Measurements from ENCODE around the gene NPR1.
"Not testable (repeated sequence)": the region's sequence is repeated elsewhere in the genome, so short reads cannot be mapped to it uniquely, and the experiment has no call there.

Gene NPR1

DNA sequence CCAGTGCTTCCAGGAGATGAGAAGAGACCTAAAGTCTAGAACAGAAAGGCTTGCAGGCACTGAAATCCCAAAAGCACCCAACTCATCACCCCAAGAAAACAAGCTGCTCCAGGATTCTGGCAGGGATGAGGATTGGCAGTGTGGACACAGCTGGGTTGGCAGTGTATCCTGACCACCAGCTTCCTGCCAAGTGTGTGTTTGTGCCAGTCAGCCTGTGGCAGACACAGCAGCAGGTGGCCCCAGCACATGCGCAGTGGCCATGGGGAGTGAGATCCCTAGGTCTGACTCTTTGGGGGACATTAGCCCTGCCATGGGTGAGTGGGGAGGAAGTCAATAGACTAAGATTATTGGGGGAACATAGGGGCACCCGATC lies 28.6 kb upstream of the NPR1 start:
- peak in 12 of 14 donors; percentile 14 to 81 (median 66) for DNase-seq

DNA sequence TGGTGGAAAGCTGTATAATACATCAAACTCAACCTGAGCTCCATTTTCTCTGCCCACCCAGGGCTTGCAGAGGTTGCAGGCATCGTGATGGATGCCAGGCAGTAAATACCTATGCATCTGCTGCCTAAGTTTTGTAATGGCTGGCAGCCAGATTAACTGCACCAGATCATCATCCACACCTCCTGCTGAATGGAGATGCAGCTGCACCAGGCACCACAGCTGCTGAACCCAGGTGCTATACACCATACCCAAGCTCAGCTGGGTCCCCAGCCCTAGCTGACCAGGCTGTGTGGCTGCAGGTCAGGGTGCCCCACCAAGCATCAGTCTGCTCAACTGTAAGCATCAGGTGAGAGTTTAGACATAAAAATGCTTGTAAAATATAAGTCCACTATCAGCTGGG lies 26.7 kb upstream of the NPR1 start:
- DNase-seq = no peak

DNA sequence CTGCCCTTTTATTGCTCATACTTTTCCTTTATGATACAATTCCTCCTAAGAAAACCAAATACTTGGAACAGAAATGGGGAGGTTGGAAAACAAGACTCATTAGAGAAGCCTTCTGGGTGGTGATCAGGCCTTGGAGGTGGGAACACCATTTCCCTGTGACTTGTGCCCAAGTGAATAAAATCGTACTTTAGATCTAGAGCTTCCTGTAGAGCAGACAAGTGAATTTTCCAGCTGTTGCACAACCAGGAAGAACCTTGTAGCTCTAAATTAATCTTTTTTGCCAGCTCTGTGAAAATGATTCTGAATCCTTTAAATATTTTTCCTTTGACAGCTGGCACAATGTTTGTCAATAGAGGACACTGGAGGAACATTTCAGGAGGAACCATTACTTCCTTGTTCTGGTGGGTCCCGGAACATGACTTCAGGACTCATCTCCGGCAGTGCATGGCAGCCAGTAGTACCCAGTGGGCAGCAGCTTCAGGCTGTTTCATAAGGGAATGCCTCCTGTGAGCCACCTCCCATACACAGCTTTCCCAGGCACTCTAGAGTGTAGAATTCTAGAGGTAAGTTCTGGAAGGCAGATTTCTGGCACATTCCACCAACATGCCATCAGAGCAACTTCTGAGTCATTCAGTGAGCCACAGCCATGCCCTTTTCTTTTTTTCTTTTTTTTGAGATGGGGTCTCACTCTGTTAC lies 25.5 kb upstream of the NPR1 start:
- DNase-seq = no peak

DNA sequence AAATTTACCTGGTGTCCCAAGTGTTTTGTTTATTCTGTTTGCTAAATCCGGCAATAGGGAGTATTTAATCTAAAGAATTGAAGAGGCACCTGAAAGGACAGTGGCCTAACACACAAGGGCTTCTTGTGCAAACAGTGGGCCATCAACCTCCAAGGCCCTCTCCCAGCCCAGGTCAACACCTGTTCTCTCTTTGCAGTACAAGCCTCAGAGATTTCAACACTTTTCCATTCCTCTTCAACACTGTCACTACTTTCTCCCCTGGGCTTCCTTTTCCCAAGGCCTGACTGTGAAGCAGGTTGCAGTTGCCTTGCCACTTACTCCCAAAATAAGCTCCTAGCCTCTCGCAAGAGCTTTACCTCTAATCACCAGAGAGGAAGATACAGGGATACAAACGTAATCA lies 23.2 kb upstream of the NPR1 start:
- DNase-seq = no peak

DNA sequence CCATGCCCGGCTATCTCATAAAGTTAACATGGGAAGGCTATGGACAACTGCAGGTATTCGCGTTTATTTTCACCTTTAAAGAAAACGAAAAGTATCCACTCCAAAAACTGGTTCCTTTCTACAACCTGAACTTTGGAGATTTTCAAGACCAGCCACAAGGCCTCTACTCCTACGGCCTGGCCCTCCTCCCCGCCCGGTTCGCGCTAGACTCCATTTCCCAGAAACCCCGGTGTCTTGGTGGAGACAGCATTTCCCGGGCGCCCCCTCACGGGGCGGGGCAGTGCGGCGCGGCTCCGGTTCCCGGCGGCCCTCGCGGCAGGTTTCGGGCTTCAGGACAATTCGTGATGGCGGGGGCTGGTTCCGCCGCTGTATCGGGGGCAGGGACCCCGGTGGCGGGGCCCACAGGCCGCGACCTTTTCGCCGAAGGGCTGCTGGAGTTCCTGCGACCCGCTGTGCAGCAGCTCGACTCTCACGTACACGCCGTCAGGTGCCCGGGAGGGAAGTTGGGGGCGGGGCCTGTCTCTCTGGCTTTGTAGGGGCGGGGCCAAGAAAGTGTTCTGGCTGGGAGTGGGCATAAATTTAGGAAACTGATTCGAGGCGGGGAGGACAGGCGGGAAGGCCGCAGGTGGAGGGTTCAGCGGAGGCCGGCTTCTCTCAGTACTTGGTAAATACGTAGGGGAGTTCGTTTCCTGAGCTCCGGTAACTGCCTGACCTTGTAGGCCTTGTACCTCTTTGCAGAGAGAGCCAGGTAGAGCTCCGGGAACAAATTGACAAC lies 19.9 kb upstream of the NPR1 start, which contains the start of gene SNAPIN:
Gene SNAPIN, plus strand, starts transcription at position 304 of the 775 bp plus-strand sequence. Its CDS starts 41 bp downstream, at position 345.
- peak; percentile 23 to 98 (median 88) for DNase-seq

DNA sequence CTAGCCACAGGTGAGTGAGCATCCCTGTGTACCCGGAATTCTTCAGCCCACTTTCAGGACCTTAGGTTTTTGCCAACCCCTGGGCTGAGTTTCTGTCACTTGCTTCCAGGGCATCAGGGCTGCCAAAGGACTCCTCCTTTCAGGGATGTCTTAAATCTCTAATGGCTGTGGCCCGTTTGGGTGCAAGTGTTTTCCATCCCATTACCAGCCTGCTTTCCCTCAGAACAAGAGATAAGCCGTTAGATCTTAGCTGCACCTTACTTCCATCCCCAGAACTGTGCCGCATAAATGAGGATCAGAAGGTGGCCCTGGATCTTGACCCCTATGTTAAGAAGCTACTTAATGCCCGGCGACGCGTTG lies 19.3 kb upstream of the NPR1 start:
- no peak for DNase-seq

DNA sequence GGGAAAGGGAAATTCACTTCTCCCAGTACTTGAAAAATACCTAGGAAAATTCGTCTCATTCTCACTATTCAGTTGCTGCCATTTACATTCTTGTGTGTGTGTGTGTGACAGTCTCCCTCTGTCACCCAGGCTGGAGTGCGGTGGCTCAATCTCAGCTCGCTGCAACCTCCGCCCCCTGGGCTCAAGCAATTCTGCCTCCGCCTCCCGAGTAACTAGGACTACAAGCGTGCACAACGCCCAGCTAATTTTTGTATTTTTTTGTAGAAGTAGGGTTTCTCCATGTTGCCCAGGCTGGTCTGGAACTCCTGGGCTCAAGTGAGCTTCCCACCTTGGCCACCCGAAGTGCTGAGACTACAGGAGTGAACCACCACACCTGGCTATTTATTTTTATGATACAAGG lies 18.8 kb upstream of the NPR1 start:
- DNase-seq = no peak

DNA sequence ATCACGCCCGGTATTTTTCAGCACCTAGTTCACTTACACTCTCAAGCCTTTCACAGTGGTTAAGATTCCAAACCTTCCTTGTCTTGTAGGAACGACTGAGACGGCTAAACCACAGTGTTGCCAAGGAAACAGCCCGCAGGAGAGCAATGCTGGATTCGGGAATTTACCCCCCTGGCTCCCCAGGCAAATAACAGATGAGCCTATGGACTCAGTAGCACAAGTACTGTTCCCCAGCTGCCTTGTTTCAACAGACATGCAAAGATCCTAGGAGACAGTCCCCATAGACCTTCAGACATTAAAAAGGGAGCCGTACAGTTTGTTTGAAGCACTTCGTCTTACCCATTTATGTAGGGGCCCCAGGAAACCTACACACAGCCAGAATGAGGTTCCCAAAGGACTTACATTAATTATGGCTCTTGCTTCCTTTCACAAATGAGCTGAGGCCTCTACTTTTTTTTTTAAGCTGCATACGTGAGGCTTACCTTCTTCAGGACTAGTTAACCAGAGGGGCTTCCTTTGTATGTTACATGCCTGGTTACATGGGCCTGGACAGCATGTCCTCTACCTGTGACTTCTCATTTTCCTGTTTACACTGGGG lies 17.3 kb upstream of the NPR1 start:
- no peak for DNase-seq

DNA sequence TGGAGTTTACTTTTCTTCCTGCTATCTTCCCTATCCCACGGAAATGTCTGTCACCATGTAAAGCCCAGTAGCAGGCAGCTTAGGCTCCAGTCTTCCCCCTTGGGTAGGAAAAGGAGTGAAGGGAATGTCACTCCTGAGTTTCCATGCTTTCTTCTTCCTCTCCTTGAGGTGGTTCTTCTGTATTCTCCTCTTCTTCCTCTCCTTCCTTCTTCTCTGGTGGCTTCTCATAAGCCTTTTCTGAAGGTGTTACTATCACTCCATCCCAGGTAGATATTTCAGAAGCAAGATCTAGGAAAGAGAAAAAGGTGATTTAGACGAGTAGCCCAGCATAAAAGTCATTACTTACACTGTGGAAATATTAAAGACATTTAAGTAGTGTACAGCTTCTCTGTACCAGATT lies 16.2 kb upstream of the NPR1 start:
- DNase-seq = no peak

DNA sequence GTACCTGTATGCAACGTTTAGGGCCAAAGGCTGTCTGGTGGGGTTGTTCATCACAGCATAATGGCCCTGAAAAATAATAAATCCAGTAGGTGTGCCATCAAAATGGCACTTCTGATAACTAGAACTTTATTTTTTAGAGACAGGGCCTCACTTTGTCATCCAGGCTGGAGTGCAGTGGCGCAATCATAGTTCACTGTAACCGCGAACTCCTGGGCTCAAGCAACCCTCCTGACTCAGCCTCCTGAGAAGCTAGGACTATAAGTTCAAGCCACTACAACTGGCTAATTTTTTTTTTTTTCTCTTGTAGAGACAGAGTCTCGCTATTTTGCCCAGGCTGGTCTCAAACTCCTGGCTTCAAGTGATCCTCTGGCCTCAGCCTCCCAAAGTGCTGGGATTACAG lies 15.3 kb upstream of the NPR1 start:
- no peak for DNase-seq

DNA sequence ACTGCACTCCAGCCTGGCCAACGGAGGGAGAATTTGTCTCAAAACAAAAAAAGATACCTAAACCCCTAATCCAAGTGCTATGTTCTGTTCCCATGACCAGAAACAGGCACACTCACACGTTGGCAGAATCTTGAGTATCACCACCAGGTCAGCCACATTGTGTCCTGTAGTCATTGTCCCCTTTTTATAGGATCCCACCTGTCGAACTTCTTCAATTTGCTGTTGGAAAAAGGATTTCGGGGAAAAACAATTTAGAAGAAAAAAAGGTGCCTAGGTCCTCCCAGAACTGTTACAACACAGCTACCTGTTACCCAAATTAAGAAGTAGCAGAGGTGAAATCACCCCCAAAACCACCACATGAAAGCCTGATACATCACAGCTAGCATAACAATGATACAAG lies 11.0 kb upstream of the NPR1 start:
- no peak for DNase-seq

DNA sequence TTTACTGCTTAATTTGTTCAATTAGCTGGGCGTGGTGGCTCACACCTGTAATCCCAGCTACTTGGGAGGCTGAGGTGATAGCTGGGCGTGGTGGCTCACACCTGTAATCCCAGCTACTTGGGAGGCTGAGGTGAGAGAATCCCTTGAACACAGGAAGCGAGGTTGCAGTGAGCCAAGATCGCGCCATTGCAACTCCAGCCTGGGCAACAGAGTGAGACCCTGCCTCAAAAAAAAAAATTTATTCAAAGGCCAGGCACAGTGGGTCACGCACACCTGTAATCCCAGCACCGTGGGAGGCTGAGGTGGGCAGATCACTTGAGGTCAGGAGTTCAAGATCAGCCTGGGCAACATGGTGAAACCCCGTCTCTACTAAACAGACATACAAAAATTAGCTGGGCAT lies 9.8 kb upstream of the NPR1 start:
- not testable (repeated sequence) for DNase-seq

DNA sequence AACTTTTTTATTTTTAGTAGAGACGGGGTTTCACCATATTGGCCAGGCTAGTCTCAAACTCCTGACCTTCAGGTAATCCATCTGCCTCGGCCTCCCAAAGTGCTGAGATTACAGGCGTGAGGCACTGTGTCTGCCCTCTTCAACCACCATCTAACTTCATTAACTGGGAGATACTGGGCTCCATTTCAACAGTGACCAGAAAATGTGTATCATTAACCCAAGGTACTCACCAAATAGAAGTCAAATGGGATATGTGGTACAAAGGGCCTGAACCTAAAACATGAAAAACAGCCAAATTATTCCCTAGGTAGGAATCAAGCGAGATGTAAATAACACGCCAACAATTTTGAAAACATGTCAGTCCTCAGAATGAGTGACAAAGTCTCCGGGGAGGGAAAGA lies 8.9 kb upstream of the NPR1 start:
- DNase-seq = no peak

DNA sequence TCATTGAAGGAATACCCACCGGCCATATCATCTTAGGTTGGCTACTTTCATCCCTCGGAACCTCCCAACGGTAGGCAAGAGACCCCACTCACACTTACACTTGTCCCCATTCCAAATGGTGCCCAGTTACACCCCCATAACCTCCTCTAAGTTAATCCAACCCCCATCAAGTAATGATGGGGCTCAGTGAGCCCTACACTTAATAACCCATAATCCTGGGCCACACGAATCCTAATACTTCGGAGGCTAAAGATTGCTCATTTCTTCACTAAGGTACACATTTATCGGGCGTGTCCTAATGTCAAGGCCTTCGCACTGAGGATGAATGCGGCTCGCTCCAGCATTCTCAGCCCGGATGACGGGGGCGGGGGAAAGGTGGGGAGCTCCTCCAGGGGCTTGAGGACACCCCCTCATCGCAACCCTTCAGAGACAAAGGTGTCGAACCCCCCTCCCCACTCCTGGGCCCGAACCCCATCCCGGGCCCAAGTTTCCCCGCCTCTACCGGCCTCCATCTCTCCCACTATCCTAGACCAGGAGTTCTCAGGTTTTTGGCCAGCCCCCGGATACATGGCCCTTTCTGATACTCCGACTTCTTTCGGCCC lies 8.1 kb upstream of the NPR1 start:
- DNase-seq = no peak

DNA sequence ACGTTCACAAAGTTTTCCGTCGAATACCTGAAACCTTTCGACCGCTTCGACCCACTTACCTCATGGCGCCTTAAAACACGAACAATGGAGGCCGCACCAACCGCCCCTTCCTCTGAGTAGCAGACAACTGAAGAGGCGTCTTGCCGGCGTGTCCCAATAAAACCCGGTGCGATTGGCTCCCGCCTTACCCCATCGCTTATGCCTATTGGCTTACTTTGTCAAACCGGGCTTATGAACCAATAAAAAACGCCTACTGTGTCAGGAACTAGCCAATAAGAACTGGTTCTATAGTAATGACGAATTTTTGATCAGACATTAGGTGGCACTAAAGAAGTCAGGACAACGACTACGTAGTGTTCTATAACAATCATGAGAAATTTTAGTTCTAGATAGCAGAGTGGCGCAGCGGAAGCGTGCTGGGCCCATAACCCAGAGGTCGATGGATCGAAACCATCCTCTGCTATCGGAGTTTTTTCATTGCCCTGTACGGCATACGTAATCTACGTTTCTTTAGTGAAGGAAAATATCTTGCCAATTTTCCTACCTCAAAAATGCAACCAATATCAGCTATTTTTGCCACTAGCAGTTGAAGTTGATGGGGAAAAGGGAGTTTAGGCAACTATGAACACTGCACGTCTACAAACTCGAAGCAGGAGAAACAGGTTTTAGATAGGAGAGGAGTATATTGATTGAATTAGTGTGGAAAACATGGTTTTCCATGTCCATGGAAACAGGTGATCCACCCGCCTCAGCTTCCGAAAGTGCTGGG lies 7.4 kb upstream of the NPR1 start, which contains the start of gene ILF2:
Gene ILF2, minus strand, starts transcription at position 135 of the 769 bp plus-strand sequence. Its CDS starts 71 bp downstream, at position 64.
- DNase-seq = peak; percentile 60 to 98 (median 92)

DNA sequence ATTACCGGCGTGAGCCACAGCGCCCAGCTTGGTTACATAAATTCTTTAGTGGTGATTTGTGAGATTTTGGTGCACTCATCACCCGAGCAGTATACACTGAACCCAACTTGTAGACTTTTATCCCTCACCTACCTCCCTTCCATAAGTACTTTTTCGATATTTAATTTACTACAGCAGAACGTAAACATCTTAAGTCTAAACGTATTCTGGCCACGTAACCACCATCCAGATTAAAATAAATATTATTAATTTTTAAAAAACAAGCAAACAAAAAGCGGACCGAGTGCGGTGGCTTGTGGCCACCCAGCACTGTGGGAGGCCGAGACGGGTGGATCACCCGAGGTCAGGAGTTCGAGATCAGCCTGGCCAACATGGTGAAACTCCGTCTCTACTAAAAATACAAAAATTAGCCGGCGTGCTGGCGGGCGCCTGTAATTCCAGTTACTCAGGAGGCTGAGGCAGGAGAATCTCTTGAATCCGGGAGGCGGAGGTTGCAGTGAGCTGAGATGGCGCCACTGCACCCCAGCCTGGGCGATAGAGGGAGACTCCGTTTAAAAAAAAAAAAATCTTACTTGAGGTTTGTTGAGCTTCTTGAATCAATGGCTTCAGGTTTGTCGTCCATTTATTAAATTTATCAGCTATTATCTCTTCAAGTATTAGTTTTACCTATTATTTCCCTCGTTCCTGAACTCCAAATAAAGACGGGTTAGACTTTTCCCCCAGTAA lies 6.7 kb upstream of the NPR1 start:
- peak in 1 of 14 donors; percentile 28 for DNase-seq

DNA sequence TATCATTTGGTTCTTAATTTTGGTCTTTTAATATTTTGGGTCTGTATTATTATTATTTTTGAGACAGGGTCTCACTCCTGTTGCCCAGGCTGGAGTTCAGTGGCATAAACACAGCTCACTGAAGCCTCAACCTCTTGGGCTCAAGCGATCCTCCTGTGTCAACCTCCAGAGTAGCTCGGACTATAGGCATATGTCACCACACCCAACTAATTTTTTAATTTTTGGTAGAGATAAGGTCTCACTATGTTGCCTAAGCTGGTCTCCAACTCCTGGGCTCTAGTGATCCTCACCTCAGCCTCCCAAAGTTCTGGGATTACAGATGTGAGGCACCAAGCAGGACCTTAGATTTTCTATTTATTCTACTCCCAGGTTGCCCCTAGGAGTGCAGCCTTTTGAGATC lies 5.0 kb upstream of the NPR1 start:
- DNase-seq = no peak

DNA sequence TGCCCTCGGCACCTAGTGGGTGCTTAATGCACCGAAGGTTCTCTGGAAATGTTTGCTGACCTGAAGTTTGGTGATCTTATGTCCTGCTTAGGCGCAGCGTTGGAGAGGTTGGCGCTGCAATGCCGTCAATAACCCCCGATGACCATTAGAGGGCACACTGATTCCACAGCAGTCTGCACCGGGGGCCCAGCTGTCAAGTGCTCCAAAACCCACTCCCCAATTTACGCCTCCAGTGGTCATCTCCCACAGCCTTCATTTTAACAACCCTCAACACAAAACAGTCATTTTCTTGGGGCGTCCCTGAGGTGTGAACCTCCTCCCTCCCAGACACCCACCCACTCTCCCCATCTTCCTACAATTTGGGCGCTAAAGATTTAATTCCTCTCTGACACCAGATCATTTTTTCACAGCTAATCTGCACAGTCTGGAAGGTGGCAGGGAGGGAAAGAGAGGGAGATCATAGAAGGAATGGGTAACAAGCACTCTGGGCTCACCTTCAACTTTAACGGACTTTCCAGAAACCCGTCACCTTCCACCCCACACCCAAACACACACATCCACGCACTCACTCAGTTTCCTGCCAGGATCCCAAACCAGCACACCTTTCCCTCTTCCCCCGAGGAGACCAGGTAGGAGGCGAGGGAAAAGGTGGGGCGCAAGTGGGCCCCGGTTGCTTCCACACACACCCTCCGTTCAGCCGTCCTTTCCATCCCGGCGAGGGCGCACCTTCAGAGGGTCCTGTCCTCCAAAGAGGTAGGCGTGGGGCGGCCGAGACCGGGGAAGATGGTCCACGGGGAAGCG lies 570 bp upstream of the NPR1 start:
- DNase-seq = peak in 7 of 14 donors; percentile 4 to 39 (median 22)

DNA sequence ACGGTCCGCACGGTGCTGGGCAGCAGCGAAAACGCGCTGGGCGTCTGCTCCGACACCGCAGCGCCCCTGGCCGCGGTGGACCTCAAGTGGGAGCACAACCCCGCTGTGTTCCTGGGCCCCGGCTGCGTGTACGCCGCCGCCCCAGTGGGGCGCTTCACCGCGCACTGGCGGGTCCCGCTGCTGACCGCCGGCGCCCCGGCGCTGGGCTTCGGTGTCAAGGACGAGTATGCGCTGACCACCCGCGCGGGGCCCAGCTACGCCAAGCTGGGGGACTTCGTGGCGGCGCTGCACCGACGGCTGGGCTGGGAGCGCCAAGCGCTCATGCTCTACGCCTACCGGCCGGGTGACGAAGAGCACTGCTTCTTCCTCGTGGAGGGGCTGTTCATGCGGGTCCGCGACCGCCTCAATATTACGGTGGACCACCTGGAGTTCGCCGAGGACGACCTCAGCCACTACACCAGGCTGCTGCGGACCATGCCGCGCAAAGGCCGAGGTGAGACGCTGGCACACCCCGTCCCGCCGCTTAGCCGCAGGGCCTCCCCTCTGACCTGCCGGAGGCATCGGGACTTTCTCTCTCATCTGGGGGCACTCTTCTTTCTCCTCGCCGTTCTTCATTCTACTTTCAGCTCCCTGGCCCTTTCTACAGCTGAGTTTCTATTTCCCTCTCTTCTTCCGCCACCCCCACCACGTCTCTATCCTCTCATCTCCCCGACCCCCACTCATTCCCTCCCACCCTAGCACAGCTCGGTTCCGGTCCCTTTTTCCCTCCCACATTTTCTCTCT lies 1.0 kb downstream of the NPR1 start:
- no peak for DNase-seq

DNA sequence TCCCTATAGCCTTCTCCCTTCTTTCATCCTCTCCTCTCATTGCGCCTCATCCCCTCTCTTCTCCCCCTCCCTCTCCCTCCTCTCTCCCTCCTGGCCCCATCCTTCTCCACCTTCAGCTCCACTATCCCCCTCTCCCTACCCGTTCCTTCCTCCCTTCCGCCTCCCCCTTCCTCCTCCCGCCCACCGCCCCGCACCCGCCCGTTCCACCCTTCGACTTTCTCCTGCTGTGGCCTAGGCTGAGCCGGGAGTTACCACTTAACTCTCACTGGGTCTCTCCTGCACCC lies 1.6 kb downstream of the NPR1 start:
- no peak for DNase-seq

All from C1 segment of cervical spinal cord (tissue), 14 donors.